ENCODE results near the gene RPL41.

The RPL41 gene

DNA sequence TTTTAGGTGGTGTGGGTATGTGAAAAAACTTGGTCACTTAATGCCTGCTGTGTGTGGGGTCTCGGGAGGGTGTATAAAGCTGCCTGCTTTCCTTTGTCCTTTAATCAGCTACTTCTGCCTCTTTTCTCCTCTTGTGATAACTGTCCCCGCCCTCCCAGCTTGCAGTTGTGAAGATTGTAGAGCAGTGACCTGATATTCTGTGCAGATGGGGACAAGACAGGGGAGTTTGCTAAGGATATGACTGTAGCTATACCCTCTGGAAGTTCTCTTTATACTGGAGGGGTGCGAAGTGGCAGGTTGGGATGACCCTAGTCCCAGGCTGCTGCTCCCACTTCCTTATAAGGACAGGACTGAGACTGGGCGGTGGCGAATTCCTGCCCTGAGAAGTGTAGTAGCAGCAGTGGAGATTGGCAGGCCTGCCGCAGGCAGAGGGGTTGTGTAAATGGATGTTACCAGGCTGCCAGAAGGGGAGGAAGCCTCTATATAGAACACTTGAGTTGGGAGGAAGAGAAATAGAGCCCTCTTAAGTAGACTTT is 42.6 kb downstream of the RPL41 start:
- TF ChIP-seq TAF1 (IDR thresholded peaks at IDR 0.05; ENCODE audit: borderline replicate concordance, low read depth, low read length) = no peak
- TF ChIP-seq POLR2A (IDR thresholded peaks at IDR 0.05; ENCODE audit: low read depth, low read length) = no peak; the same call in 1 of the 2 replicates
- TF ChIP-seq POLR2AphosphoS5 (IDR thresholded peaks at IDR 0.05; ENCODE audit: low read depth, low read length) = no peak
- DNase-seq (ENCODE audit: insufficient read length) (no peak), FAIRE-seq (peak; percentile 67)

DNA sequence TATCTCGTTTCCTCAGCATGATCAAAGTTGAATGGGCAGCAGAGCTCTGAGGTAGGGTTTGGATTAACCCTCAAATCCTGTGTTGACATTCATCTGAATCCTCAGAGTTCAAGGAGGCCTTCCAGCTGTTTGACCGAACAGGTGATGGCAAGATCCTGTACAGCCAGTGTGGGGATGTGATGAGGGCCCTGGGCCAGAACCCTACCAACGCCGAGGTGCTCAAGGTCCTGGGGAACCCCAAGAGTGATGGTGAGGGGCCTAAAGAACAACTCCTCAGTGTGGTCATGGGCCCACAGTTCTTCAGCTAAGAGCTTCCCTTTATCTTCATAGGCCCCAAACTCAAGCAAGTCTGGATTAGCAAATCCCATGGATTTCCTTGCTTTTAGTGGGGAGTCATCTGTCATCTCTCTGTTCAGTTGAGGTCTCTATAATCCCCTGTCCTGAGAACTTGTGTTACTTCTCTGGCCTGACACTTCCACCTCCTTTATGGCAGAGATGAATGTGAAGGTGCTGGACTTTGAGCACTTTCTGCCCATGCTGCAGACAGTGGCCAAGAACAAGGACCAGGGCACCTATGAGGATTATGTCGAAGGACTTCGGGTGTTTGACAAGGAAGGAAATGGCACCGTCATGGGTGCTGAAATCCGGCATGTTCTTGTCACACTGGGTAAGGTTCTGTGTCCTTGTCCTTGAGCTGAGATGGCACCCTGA is 43.2 kb downstream of the RPL41 start:
- no peak for FAIRE-seq
- TF ChIP-seq POLR2AphosphoS5 (IDR thresholded peaks at IDR 0.05; ENCODE audit: low read depth, low read length) (no peak), POLR2A (IDR thresholded peaks at IDR 0.05; ENCODE audit: low read depth, low read length) (no peak; the same call in 1 of the 2 replicates), TAF1 (IDR thresholded peaks at IDR 0.05; ENCODE audit: borderline replicate concordance, low read depth, low read length) (no peak)
- no peak for DNase-seq (ENCODE audit: insufficient read length)

DNA sequence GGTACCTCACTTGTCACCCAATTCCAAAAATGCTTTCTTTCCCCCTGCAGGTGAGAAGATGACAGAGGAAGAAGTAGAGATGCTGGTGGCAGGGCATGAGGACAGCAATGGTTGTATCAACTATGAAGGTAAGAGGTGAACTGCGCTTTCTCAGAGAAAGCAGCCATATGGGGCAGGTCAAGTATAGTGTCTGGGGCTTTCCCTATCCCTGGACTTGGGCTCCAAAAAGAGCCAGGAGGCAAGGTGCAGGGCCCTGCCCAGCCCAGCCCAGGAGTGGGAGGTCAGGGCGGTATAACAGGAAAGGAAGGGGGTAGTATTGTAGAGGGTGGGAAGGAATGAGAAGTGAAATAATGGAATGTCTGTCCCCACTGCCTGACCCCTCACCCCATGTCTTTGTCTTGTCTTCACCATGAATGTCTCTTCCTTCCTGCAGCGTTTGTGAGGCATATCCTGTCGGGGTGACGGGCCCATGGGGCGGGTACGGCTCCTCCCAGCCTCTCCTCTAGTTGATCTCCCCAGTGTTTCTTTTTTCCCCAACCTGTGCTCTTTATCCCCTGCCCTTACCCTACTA is 43.8 kb downstream of the RPL41 start:
- DNase-seq (ENCODE audit: insufficient read length) = no peak
- TF ChIP-seq POLR2A (IDR thresholded peaks at IDR 0.05; ENCODE audit: low read depth, low read length) (peak; percentile 71), POLR2AphosphoS5 (IDR thresholded peaks at IDR 0.05; ENCODE audit: low read depth, low read length) (peak; percentile 70; the same call in 1 of the 2 replicates), TAF1 (IDR thresholded peaks at IDR 0.05; ENCODE audit: borderline replicate concordance, low read depth, low read length) (no peak)
- FAIRE-seq = peak; percentile 65

DNA sequence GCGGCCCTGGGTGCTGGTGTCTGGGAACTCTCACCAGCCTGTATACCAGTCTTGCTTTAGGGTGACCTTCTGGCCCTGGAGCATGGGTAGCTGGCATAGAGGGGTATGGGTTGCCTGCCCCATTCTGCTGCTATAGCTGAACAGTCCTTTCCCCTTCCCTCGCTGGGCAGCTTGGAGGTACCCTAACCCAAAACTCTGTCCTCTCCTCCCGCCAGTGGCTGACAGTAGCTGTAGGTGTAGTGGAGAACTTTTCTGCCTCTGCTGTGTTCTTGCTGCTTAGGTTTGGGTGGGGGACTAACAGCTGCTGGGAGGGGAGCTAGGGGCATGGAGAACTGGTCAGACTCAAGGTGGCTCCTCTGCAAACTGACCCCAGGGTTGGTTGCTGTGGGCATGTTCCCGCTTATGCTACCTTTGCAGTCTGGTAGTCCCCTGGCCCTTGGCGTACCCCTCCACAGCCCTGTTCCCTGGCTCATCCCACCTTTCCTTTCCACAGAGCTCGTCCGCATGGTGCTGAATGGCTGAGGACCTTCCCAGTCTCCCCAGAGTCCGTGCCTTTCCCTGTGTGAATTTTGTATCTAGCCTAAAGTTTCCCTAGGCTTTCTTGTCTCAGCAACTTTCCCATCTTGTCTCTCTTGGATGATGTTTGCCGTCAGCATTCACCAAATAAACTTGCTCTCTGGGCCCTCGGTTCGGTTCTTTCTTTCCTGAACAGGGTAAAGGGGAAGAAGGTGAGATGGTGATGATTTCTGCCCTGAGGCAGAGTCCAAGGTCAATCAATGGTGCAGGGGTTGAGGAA is 44.7 kb downstream of the RPL41 start:
- DNase-seq (ENCODE audit: insufficient read length) (no peak), FAIRE-seq (no peak)
- no peak for TF ChIP-seq POLR2AphosphoS5 (IDR thresholded peaks at IDR 0.05; ENCODE audit: low read depth, low read length)

DNA sequence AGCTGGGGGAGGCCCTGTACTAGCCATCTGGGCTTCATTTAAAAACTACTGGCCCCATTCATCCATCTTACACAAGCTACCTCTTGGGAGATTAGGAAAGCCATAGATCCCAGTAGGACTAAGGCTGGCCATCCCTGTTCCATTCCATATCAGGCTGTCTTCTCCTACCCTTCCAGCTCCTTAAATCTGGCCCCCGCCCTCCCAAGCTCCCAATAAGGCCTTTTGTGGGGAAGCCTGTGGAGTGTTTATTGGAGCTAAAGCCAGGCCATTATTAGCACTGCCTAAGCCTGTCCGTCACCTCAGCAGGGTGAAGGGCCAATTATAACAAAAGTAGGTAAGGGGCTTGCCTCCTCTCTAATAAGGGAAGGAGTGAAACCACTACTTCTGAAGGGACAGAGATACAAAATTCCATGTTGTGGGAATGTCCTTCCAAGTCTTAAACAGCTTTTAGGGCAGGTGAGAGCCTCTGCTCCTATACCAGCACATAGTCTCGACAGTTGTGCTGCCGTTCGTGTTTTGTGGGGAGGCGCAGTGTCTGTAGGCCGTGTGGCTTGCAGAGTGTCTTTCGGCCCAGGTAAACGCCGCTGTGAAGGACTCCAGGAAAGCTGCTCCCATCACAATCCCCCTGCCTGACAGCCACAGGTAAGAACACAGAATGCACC is 45.4 kb downstream of the RPL41 start:
- FAIRE-seq (no peak), DNase-seq (ENCODE audit: insufficient read length) (no peak)
- TF ChIP-seq POLR2AphosphoS5 (IDR thresholded peaks at IDR 0.05; ENCODE audit: low read depth, low read length) (peak; percentile 78), POLR2A (IDR thresholded peaks at IDR 0.05; ENCODE audit: low read depth, low read length) (peak; percentile 4; the same call in 1 of the 2 replicates), TAF1 (IDR thresholded peaks at IDR 0.05; ENCODE audit: borderline replicate concordance, low read depth, low read length) (no peak)

DNA sequence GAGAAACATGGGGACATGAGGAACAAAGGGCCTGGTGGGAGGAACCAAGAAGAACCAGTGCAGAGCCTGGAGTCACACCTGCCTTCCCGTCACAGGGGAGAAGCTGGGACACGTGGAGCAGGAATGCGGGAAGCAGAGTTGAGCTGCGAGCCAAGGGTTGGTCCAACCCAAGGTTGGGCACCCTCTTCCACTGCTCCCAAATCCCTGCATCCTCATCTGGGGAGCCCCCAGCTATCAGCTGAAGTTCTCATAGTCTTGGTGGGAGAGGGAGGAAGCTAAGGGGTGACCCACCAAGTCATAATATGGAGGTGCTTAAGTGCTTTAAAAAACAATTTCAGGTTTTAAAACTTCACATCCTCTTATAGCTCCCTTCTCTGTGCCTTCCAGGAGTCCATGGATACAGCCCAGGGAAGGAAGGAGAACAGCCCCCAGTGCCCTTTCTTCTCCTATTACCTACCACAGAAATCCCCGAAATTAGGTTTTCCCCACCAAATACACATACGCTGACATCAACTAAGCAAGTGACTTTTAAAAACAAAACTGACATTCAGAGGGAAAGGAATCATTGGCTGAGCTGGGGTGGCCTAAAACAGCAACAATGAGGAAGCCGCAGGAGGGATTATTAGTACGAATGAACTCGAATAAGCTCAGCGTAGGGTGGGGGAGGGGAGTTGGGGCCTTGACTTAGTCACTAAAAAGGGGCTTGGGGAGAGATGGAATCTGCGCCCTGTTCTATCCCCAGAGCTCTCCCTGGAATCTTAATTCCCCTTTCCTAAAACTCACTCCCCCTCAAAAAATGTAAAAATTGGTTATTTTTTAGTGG is 46.2 kb downstream of the RPL41 start:
- TF ChIP-seq TAF1 (IDR thresholded peaks at IDR 0.05; ENCODE audit: borderline replicate concordance, low read depth, low read length) = no peak
- TF ChIP-seq POLR2AphosphoS5 (IDR thresholded peaks at IDR 0.05; ENCODE audit: low read depth, low read length) = peak; percentile 93
- TF ChIP-seq POLR2A (IDR thresholded peaks at IDR 0.05; ENCODE audit: low read depth, low read length) = peak; percentile 71
- DNase-seq (ENCODE audit: insufficient read length) (no peak), FAIRE-seq (no peak)

DNA sequence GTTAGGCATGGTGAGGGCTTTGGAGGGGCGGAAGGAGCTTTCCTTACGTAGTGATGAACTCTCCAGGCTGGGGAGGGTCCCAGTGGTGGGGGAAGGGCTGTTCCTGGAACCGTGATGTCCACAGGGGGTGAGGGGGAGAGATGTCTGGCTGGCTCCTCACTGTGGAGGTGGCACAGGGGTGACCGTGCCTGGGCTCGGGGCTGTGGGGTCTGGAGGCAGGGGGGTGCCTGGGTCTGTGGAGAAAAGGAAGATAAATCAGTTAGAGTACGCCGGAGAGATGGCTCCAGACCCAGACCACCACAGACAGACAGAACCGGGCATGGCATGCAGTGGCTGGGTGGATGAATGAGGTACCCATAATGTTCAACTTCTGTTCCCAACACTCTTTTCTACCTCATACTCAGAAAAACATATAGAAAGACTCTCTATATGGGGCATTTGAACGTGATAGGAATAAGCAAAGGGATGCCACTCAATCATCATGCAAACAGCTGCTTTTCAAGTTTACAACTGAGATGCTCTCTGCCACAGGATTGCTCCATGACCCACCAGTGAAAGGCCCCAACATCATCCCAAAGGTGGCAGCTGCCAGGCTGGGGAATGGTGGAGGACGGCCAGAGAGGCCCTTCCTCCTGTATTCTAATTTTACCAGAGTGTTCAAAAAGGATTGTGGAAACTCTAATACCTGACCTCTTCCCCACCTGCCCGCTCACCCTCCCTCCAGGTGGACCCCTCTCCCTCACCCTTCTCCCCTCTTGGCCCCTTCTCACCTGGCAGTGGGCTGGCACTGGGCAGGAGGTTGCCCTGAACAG is 47.3 kb downstream of the RPL41 start:
- TF ChIP-seq TAF1 (IDR thresholded peaks at IDR 0.05; ENCODE audit: borderline replicate concordance, low read depth, low read length) = no peak
- TF ChIP-seq POLR2A (IDR thresholded peaks at IDR 0.05; ENCODE audit: low read depth, low read length) = peak; percentile 58; the same call in 1 of the 2 replicates
- peak; percentile 60 for TF ChIP-seq POLR2AphosphoS5 (IDR thresholded peaks at IDR 0.05; ENCODE audit: low read depth, low read length)
- DNase-seq (ENCODE audit: insufficient read length) (no peak), FAIRE-seq (no peak)

DNA sequence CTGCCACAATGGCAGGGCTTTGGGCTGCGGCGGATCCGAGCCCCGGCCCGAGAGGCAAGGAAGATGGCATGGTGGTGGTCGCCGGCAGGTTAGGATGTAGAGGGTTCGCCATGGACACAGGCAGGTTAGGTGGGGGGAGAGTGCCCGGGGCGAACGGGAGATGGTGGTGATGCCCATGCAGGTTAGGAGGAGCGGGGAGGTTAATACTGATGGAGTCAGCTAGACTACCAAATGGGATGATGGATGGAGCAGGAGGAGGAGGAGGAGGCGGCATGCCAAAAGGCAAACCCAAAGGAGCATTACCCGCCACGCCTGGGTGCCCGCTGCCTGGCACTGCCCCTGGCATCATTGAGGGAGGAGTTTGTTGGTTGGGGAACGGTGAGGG is 47.9 kb downstream of the RPL41 start:
- TF ChIP-seq TAF1 (IDR thresholded peaks at IDR 0.05; ENCODE audit: borderline replicate concordance, low read depth, low read length) = no peak
- peak; percentile 57; the same call in 1 of the 2 replicates for TF ChIP-seq POLR2A (IDR thresholded peaks at IDR 0.05; ENCODE audit: low read depth, low read length)
- TF ChIP-seq POLR2AphosphoS5 (IDR thresholded peaks at IDR 0.05; ENCODE audit: low read depth, low read length) = peak; percentile 60; the same call in 1 of the 2 replicates
- FAIRE-seq = no peak
- no peak for DNase-seq (ENCODE audit: insufficient read length)

DNA sequence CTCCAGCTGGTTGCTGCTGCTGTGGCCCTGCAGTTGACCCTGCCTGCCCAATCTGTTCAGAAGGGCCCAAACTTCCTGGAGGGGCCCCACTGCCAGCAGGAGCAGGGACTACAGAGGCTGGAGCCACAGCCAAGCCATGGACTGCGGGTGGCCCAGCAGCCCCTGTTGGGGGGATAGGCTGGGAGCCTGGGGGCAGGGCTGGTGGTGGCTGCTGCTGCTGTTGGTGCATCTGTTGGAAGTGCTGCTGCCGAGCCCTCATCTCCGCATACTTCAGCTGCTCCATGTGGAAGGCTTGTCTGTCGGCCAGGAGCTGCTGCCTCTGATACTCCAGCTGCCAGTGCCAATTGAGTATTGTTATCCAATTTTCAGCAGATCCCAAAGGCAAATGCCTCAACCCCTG is 48.9 kb downstream of the RPL41 start:
- FAIRE-seq = no peak
- no peak for DNase-seq (ENCODE audit: insufficient read length)
- peak; percentile 63; the same call in 1 of the 2 replicates for TF ChIP-seq POLR2A (IDR thresholded peaks at IDR 0.05; ENCODE audit: low read depth, low read length)
- no peak for TF ChIP-seq TAF1 (IDR thresholded peaks at IDR 0.05; ENCODE audit: borderline replicate concordance, low read depth, low read length)
- TF ChIP-seq POLR2AphosphoS5 (IDR thresholded peaks at IDR 0.05; ENCODE audit: low read depth, low read length) = no peak
